CD14-positive monocyte (primary cell): Measurements from ENCODE around the gene PRAMEF33. TPM values are rescaled to one million over a fixed set of nuclear protein-coding genes. Genes with fewer than 3 reads are reported as not detected.
"Not testable (repeated sequence)": the region's sequence is repeated elsewhere in the genome, so short reads cannot be mapped to it uniquely, and the experiment has no call there.

Experiments
- DNase-seq, 3 donors: peaks; one replicate each; pipeline ENCODE4 v3.0.0-alpha.2; 2011 to 2022
- H2AFZ ChIP-seq: 2 replicates; pipeline ENCODE4 v1.6.0; 2012; ENCODE audit warnings: mild to moderate bottlenecking, low read depth, low read length, inconsistent platforms; ENCODE audit not compliant: insufficient read depth, poor library complexity, severe bottlenecking
- H3K27ac ChIP-seq, 2 donors: 1 replicate in 1 of 2; 2 replicates in 1 of 2; pipeline ENCODE4 v1.5.1; 2012 to 2013; ENCODE audit warnings: low read length in 2 of 2, control low read depth in 1 of 2, inconsistent platforms in 1 of 2, low read depth in 1 of 2, mild to moderate bottlenecking in 1 of 2
- H3K27me3 ChIP-seq, 2 donors: one replicate each; pipeline versions ENCODE4 v1.6.0 to v1.6.1; 2011 to 2013; ENCODE audit warnings: low read length in 2 of 2; ENCODE audit not compliant: control insufficient read depth in 2 of 2, insufficient read depth in 2 of 2
- H3K36me3 ChIP-seq, 2 donors: replicated peaks in 1 of 2; 1 replicate in 1 of 2; 2 replicates in 1 of 2; pipeline versions ENCODE4 v1.5.1 to v1.6.1; 2012 to 2013; ENCODE audit warnings: low read length in 2 of 2, control low read depth in 1 of 2, inconsistent platforms in 1 of 2, mild to moderate bottlenecking in 1 of 2; ENCODE audit not compliant: insufficient read depth in 2 of 2, control insufficient read depth in 1 of 2
- H3K4me1 ChIP-seq, 2 donors: 1 replicate in 1 of 2; 2 replicates in 1 of 2; pipeline versions ENCODE4 v1.5.1 to v1.6.1; 2012 to 2013; ENCODE audit warnings: low read length in 2 of 2, control low read depth in 1 of 2, inconsistent platforms in 1 of 2, mild to moderate bottlenecking in 1 of 2, moderate library complexity in 1 of 2; ENCODE audit not compliant: insufficient read depth in 2 of 2, control insufficient read depth in 1 of 2
- H3K4me2 ChIP-seq: replicated peaks from 2 replicates; pipeline ENCODE3; 2012; ENCODE audit warnings: low read length, moderate library complexity, mild to moderate bottlenecking; ENCODE audit not compliant: poor library complexity, severe bottlenecking; ENCODE audit errors: extremely low read depth
- H3K4me3 ChIP-seq, 3 experiments: fragments of 200-600 bp in 1 of 3; sonication (generic) in 1 of 3; replicated peaks in 1 of 3; 1 replicate in 2 of 3; 2 replicates in 1 of 3; pipeline ENCODE4 v1.5.1; 2011 to 2013; ENCODE audit warnings: low read length in 3 of 3, mild to moderate bottlenecking in 3 of 3, control low read depth in 2 of 3, low read depth in 2 of 3, inconsistent platforms in 1 of 3, moderate library complexity in 1 of 3
- H3K79me2 ChIP-seq: 2 replicates; pipeline ENCODE4 v1.6.0; 2012; ENCODE audit warnings: mild to moderate bottlenecking, control low read depth, inconsistent platforms, low read length, moderate library complexity; ENCODE audit not compliant: insufficient read depth
- H3K9ac ChIP-seq: 2 replicates; pipeline ENCODE4 v1.6.0; 2017; ENCODE audit warnings: low read length, mild to moderate bottlenecking; ENCODE audit not compliant: insufficient read depth, poor library complexity, severe bottlenecking
- H3K9me3 ChIP-seq, 2 donors: replicated peaks in 1 of 2; 1 replicate in 1 of 2; 2 replicates in 1 of 2; pipeline versions ENCODE4 v1.5.1 to v1.6.1; 2012 to 2013; ENCODE audit warnings: low read length in 2 of 2, control low read depth in 1 of 2; ENCODE audit not compliant: control insufficient read depth in 1 of 2, insufficient read depth in 1 of 2
- H4K20me1 ChIP-seq: 2 replicates; pipeline ENCODE4 v1.6.0; 2012; ENCODE audit warnings: mild to moderate bottlenecking, low read length, control low read depth, moderate library complexity; ENCODE audit not compliant: insufficient read depth
- H3K27ac Mint-ChIP-seq, 7 donors: one replicate each; pipeline ENCODE4 v1.8.0; 2020; ENCODE audit warnings: mild to moderate bottlenecking in 7 of 7, mixed read lengths in 7 of 7, moderate library complexity in 6 of 7, inconsistent platforms in 2 of 7
- H3K27me3 Mint-ChIP-seq, 3 donors: one replicate each; pipeline ENCODE4 v1.8.0; 2021 to 2022; ENCODE audit warnings: low read depth in 3 of 3, mild to moderate bottlenecking in 3 of 3, mixed read lengths in 3 of 3, moderate library complexity in 3 of 3, inconsistent platforms in 1 of 3
- H3K36me3 Mint-ChIP-seq, 2 donors: one replicate each; pipeline ENCODE4 v1.8.0; 2020; ENCODE audit warnings: mixed read lengths in 2 of 2, inconsistent platforms in 1 of 2, mild to moderate bottlenecking in 1 of 2
- H3K4me1 Mint-ChIP-seq: one replicate; pipeline ENCODE4 v1.8.0; 2020; ENCODE audit warnings: mild to moderate bottlenecking, mixed read lengths
- H3K4me3 Mint-ChIP-seq, 2 donors: one replicate each; pipeline ENCODE4 v1.8.0; 2020; ENCODE audit warnings: mild to moderate bottlenecking in 2 of 2, mixed read lengths in 2 of 2, moderate library complexity in 1 of 2
- H3K9me3 Mint-ChIP-seq, 7 donors: one replicate each; pipeline ENCODE4 v1.8.0; 2020 to 2022; ENCODE audit warnings: mixed read lengths in 7 of 7, mild to moderate bottlenecking in 6 of 7, moderate library complexity in 6 of 7, inconsistent platforms in 2 of 7
- WGBS: methylation state at CpG from one replicate; pipeline ENCODE4 v1.1.5; 2013; ENCODE audit warnings: missing lambda C conversion rate; ENCODE audit not compliant: insufficient coverage; 5-methylcytosine and 5-hydroxymethylcytosine counted together
- intact Hi-C, 2 donors: fragments of 100-400 bp; cut with micrococcal nuclease; formaldehyde crosslinking; loops; one replicate each; pipeline versions ENCODE4 v1.15.0 to v1.15.1; 2023
- polyA minus RNA-seq: library from RNA; depleted of rRNA, polyadenylated mRNA; stranded (reverse); fragments of >200 nt; gene quantifications from 2 replicates; pipeline ENCODE4 v1.2.3, GENCODE V29; 2012
- polyA plus RNA-seq, 3 donors: library from polyadenylated mRNA; depleted of rRNA in 1 of 3; unstranded in 2 of 3; stranded (reverse) in 1 of 3; fragments of 300-500 nt in 2 of 3; fragments of >200 nt in 1 of 3; fragmentation: Illumina TruSeq in 2 of 3; gene quantifications; 1 replicate in 2 of 3; 2 replicates in 1 of 3; pipeline ENCODE4 v1.2.3, GENCODE V29; 2012 to 2021
- total RNA-seq, 12 experiments: library from RNA in 1 of 12; stranded (reverse) in 1 of 12; fragments of 120-200 nt in 1 of 12; gene quantifications; one replicate each; pipeline ENCODE4 v1.2.4 and lab custom pipeline; 2013 to 2026; ENCODE audit warnings: mixed read lengths in 6 of 12, inconsistent platforms in 1 of 12

Gene PRAMEF33, protein sequence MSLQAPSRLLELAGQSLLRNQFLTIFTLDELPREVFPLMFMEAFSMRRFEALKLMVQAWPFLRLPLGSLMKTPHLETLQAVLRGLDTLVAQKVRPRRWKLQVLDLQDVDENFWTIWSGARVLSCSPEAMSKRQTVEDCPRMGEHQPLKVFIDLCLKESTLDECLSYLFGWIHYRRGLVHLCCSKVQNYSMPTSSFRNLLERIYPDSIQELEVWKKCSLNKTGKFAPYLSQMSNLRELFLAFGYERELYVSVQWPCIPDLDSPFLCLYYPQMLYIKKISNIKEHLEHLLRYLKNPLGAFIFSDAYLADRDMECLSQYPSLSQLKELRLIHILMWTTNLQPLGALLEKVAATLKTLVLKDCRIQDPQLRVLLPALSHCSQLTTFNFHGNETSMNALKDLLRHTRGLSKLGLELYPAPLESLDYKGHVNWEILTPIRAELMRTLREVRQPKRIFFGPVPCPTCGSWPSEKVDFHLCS
- total RNA-seq (2013): not detected
- polyA plus RNA-seq: not detected
- polyA minus RNA-seq: not detected in 2 replicates
- total RNA-seq (lab: John Stamatoyannopoulos, UW): 0 to 0.06 (median 0) reads per million in 11 experiments

DNA sequence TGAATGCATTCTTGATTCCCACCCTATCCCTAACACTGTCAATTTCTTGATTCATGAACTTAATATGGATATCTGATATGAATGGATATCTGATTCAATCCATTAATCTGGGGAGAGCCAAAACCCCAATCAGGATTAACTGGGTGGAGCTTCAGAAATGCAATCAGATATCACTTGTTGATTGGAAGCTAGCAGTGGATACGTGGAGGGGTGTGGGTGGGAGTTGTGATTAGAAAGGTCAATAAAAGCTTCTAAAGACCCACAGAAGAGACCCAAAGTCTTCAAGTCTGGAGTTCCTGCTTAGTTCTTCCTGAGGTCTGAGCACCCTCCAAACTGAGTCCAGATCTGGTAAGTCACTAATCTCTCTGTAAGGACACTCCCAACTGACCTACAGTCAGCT, at the start of gene PRAMEF33:
TSS of gene PRAMEF33 (plus strand) at position 301 of the 400 bp plus-strand sequence. CDS start 2,416 bp downstream, outside the sequence.
- H3K27ac ChIP-seq, H2AFZ ChIP-seq, H3K4me2 ChIP-seq, H3K4me3 ChIP-seq, H3K79me2 ChIP-seq, H3K27me3 ChIP-seq, intact Hi-C loops, DNase-seq, H3K27ac Mint-ChIP-seq, H3K9me3 Mint-ChIP-seq, H3K36me3 ChIP-seq, H4K20me1 ChIP-seq, H3K4me1 ChIP-seq, H3K27me3 Mint-ChIP-seq, H3K36me3 Mint-ChIP-seq, H3K9me3 ChIP-seq, H3K9ac ChIP-seq, H3K4me3 Mint-ChIP-seq, H3K4me1 Mint-ChIP-seq: not testable (repeated sequence)
- WGBS: no CpG with 5 or more reads among the region's 1 CpG

DNA sequence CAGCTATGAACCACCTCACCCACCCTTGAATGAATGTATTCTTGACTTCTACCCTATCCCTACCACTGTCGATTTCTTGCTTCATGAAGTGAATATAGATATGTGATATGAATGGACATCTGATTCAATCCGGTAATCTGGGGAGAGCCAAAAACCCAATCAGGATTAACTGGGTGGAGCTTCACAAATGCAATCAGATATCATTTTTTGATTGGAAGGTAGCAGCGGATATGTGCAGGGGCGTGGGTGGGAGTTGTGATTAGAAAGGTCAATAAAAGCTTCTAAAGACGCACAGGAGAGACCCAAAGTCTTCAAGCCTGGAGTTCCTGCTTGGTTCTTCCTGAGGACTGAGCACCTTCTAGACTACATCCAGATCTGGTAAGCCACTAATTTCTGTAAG, 49.4 kb upstream of the PRAMEF33 start, which contains the start of gene PRAMEF5:
TSS of gene PRAMEF5 (plus strand) at position 301 of the 400 bp plus-strand sequence. CDS start 5,071 bp downstream, outside the sequence.
- H3K4me3 Mint-ChIP-seq, intact Hi-C loops, H3K4me3 ChIP-seq, H3K9me3 ChIP-seq, H4K20me1 ChIP-seq, H3K4me1 Mint-ChIP-seq, H3K27ac Mint-ChIP-seq, H3K4me2 ChIP-seq, H3K27ac ChIP-seq, H3K4me1 ChIP-seq, H2AFZ ChIP-seq, H3K9me3 Mint-ChIP-seq, DNase-seq, H3K36me3 ChIP-seq, H3K79me2 ChIP-seq, H3K27me3 Mint-ChIP-seq, H3K27me3 ChIP-seq, H3K9ac ChIP-seq, H3K36me3 Mint-ChIP-seq: not testable (repeated sequence)
- no CpG with 5 or more reads among the region's 5 CpGs for WGBS

DNA sequence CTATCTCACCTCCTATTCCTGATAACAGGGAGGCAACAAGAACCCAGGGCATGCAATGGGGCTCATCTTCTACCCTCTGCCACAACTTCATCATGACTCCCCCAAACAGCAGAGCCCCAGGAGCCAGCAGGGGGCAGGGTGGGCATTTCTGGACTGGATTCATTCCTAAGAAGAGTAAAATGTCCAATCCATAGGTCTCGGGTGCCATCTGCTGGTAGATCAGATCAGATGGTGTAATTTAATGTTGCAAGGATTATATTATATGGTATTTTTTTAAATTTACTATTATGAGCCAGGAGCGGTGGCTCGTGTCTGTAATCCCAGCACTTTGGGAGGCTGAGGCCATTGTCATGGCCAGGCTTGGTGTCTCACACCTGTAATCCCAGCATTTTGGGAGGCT, 38.2 kb upstream of the PRAMEF33 start:
- DNase-seq, H3K4me1 Mint-ChIP-seq, H3K27me3 ChIP-seq, H2AFZ ChIP-seq, H3K4me2 ChIP-seq, H3K36me3 ChIP-seq, H3K4me3 Mint-ChIP-seq, H3K27me3 Mint-ChIP-seq, H4K20me1 ChIP-seq, intact Hi-C loops, H3K27ac ChIP-seq, H3K9me3 Mint-ChIP-seq, H3K36me3 Mint-ChIP-seq, H3K27ac Mint-ChIP-seq, H3K4me3 ChIP-seq, H3K4me1 ChIP-seq, H3K79me2 ChIP-seq, H3K9ac ChIP-seq, H3K9me3 ChIP-seq: not testable (repeated sequence)
- WGBS: no CpG with 5 or more reads among the region's 3 CpGs

DNA sequence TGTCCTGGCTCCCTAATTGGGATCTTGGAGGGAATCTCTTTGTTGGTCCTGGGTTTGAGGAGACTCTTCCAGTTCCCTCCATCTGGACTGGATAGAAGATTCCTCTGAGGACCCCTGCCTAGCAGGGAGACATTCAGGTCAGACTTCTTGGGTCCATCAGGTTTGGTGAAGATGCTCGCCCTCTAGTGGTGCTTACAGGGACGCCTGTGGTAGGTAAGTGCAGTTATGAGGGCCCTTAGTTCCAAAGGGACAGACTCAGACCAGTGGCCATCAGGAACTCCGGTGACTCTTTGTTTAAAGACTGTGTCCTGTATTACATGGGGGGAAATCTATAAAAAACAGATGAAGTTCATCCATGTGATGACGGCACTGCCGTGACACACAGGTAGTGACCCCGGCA, 26.3 kb upstream of the PRAMEF33 start:
- intact Hi-C loops, H3K27me3 ChIP-seq, H3K9ac ChIP-seq, H3K9me3 ChIP-seq, H3K27ac Mint-ChIP-seq, H3K4me3 Mint-ChIP-seq, H2AFZ ChIP-seq, H3K79me2 ChIP-seq, H3K36me3 ChIP-seq, H3K4me1 ChIP-seq, H3K4me3 ChIP-seq, H3K4me2 ChIP-seq, H3K27ac ChIP-seq, H3K4me1 Mint-ChIP-seq, H4K20me1 ChIP-seq, H3K36me3 Mint-ChIP-seq, H3K27me3 Mint-ChIP-seq, DNase-seq, H3K9me3 Mint-ChIP-seq: not testable (repeated sequence)
- 0% methylated on average over 2 of the region's 6 CpGs for WGBS
